Suprapubic skin (tissue), 3 donors: ENCODE data around the gene CDK5R2.

Experiments used
- CTCF ChIP-seq, 2 donors: fragments of 200-600 bp in 1 of 2; fragments of 450-650 bp in 1 of 2; sonication (generic) in 1 of 2; IDR thresholded peaks; one replicate each; pipeline ENCODE4 v1.5.1; 2016 to 2019; ENCODE audit warnings: antibody characterized with exemption in 2 of 2, mild to moderate bottlenecking in 1 of 2, moderate library complexity in 1 of 2
- EP300 ChIP-seq: sonication (generic); formaldehyde crosslinking; IDR thresholded peaks from one replicate; pipeline ENCODE4 v1.6.1; 2017; ENCODE audit warnings: antibody characterized with exemption
- POLR2A ChIP-seq, 2 donors: fragments of 450-650 bp; IDR thresholded peaks; one replicate each; pipeline ENCODE4 v1.6.1; 2017; ENCODE audit warnings: antibody characterized with exemption in 2 of 2, mild to moderate bottlenecking in 2 of 2, moderate library complexity in 2 of 2

- no peak for TF ChIP-seq CTCF (IDR thresholded peaks at IDR 0.05)
- no peak for TF ChIP-seq POLR2A (IDR thresholded peaks at IDR 0.05)
- no peak for TF ChIP-seq EP300
Observed at GRCh38 chr2:219001100-219001576, 41.7 kb downstream of the CDK5R2 start.
